ENCODE results near the gene KLK1.

Gene KLK1

DNA sequence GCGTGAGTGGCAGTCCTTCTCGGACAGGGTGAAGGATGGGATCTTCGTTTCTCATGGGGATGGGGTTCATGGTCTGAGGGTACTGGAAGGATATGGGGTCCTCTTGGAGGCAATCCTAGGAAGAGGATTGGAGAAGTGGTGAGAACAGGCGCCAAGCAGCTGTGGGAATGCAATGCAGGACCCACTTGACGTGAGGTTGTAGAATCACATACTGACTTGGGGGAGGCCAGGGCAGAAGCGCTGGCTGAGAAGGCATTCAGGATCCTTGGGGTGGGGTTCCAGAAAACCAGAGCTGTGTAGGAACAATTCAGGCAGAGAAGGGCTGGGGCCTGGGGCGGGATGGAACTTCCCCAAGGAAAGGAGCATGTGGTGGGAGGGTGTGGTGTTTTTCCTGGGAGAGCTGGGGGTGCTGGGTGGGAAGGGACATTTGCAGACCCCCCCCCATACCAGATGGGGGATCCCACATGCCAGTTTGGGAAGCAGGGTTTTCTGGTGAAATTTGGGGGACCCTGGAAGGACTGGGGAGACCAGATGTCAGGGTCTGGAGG lies 852 bp downstream of the KLK1 start:
- no peak overlapping the region for H3K4me3 ChIP-seq (ENCODE audit: low read depth, low read length)
- DNase-seq (ENCODE audit: low read depth) = no peak
- TF ChIP-seq, protein P1, sequence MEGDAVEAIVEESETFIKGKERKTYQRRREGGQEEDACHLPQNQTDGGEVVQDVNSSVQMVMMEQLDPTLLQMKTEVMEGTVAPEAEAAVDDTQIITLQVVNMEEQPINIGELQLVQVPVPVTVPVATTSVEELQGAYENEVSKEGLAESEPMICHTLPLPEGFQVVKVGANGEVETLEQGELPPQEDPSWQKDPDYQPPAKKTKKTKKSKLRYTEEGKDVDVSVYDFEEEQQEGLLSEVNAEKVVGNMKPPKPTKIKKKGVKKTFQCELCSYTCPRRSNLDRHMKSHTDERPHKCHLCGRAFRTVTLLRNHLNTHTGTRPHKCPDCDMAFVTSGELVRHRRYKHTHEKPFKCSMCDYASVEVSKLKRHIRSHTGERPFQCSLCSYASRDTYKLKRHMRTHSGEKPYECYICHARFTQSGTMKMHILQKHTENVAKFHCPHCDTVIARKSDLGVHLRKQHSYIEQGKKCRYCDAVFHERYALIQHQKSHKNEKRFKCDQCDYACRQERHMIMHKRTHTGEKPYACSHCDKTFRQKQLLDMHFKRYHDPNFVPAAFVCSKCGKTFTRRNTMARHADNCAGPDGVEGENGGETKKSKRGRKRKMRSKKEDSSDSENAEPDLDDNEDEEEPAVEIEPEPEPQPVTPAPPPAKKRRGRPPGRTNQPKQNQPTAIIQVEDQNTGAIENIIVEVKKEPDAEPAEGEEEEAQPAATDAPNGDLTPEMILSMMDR (IDR thresholded peaks at IDR 0.05; ENCODE audit: insufficient read depth, low read depth, low read length, missing control alignments) = no peak

DNA sequence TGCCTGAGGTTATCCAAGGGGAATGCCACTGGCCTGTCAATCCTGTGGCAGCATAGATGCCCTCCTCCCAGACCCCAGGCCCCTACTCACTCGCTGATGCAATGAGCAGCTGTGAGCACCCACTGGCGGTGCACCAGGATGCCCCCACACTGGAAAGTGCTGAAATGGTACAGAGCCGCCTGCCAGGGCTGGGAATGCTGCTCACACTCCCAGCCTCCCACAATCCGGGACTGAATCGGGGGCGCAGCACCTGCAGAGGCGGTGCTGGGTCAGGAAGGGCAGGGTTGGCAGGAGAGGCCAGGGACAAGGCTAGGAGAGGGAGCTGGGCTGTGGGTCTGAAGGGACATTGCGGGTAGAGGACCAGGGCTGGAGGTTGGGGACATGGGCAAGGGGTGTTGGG lies 2.0 kb downstream of the KLK1 start:
- TF ChIP-seq, protein P1 (IDR thresholded peaks at IDR 0.05; ENCODE audit: insufficient read depth, low read depth, low read length, missing control alignments) = no peak
- H3K4me3 ChIP-seq (ENCODE audit: low read depth, low read length) = no peak overlapping the region
- DNase-seq (ENCODE audit: low read depth) = no peak

DNA sequence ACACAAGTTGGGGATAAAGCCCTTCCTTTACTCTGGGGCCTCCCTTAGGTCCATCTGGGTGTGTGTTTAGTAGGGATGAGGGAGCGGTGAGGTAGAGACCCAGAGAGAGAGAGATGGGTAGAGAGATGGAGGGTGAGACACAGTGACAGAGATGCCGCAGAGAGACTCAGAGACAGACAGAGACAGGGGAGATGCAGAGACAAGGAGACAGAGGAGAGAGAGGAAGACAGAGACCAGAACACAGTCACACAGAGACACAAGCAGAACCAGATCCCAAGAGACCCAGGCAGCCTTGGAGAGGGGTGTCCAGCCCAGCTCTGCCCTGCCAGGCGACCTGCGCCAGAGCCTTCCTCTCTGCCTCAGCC lies 2.4 kb downstream of the KLK1 start:
- DNase-seq (ENCODE audit: low read depth) = no peak
- H3K4me3 ChIP-seq (ENCODE audit: low read depth, low read length) = no peak overlapping the region
- TF ChIP-seq, protein P1 (IDR thresholded peaks at IDR 0.05; ENCODE audit: insufficient read depth, low read depth, low read length, missing control alignments) = no peak

DNA sequence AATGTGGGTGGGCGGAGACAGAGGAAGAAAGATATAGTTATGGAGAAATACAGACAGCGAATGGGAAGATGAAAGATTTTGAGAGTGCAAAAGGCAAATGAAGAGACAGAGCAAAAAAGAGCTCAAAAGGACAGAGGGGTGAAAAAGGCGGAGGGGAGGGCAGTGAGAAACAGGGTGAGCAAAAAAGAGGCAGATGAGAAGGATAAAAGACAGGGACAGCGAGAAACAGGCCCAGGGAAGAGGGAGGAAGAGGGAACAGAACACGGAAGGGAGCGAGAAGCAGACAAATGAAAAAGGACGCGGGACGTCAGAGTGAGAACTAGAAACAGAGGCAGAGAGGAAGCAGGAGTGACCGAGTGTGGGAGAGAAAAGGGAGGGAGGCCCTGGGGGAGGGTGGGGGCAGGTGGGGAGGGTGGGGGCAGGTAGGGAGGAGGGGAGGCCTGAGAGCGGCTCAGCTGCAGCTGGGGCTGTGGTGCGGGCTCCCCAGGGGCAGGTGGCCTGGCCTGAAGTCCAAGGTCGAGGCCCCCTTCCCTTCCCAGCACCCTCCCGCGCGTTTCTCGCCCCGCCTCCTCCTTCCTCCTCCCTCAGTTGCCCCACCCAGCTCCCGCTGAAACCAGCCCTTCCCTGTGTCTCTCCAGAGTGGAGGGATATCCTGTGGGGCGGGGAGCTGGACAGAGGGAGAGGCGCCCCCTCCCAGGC lies 2.9 kb downstream of the KLK1 start:
- peak; percentile 60 for DNase-seq (ENCODE audit: low read depth)
- TF ChIP-seq, protein P1 (IDR thresholded peaks at IDR 0.05; ENCODE audit: insufficient read depth, low read depth, low read length, missing control alignments) = no peak
- peak overlapping the region; percentile 59 for H3K4me3 ChIP-seq (ENCODE audit: low read depth, low read length)

DNA sequence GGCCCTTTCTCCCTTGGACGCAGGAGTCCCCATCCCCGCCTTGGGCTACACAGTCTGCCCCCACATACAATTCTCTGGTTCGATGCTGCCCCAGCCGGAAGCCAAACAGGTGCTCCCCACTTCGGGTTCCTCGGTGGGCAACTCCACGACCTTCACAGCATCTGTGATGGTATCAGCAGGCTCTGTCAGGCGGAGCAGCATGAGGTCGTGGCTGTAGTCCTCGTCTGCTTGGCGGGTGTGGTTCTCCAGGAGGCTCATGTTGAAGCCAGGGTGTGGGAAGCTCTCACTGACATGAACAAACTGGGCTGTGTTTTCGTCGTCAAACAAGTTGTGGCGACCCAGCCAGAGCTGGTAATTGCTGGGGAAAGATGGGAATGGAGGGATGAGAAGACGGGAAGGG lies 3.5 kb downstream of the KLK1 start:
- TF ChIP-seq, protein P1 (IDR thresholded peaks at IDR 0.05; ENCODE audit: insufficient read depth, low read depth, low read length, missing control alignments) = no peak
- DNase-seq (ENCODE audit: low read depth) = peak; percentile 45
- peak overlapping the region; percentile 59 for H3K4me3 ChIP-seq (ENCODE audit: low read depth, low read length)

DNA sequence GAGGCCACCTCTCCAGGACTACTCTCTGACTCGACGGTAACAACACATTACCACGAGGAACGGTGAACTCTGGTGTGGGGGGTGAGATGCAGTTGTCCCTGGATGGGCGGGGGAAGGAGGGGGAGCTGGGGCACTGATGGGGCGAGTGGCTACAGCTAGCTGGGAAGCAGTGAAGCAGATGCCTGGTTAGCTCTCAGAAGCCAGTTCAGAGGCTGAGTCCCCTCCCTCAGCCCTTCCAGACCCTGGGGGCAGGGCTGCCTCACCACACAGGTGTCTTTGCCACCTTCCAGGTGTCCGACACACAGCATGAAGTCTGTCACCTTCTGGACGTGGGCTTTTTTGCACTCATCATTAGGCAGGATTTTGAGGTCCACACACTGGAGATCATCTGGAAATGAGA lies 4.0 kb downstream of the KLK1 start:
- peak overlapping the region; percentile 59 for H3K4me3 ChIP-seq (ENCODE audit: low read depth, low read length)
- DNase-seq (ENCODE audit: low read depth) = no peak
- TF ChIP-seq, protein P1 (IDR thresholded peaks at IDR 0.05; ENCODE audit: insufficient read depth, low read depth, low read length, missing control alignments) = no peak

Data from GM12865 (cell line).